GM18505 (cell line): ENCODE measurements around the gene GGCX.
A peak's percentile ranks its signal among the peaks of the same experiment; 100 is the strongest.

Experiments
- ATAC-seq: cut with Tn5 transposase; IDR thresholded peaks from one replicate; pipeline ENCODE4 v1.9.1; 2021; ENCODE audit not compliant: unreplicated experiment
- POLR2A ChIP-seq: IDR thresholded peaks from 4 replicates; pipeline ENCODE4 v1.6.1; 2011; ENCODE audit warnings: borderline replicate concordance; ENCODE audit not compliant: insufficient read depth, insufficient read length; ENCODE audit errors: extremely low read depth

GGCX gene

GRCh38 chr2:85539361-85540132 is 21.7 kb downstream of the GGCX start:
- no peak for TF ChIP-seq POLR2A
- peak; percentile 29 for ATAC-seq

GRCh38 chr2:85538507-85539360 is 22.6 kb downstream of the GGCX start, which contains the start of gene MAT2A:
Gene MAT2A (plus strand): TSS chr2:85539168. CDS start chr2:85539288, 120 bp downstream.
- peak; percentile 74 for ATAC-seq
- peak; percentile 100 for TF ChIP-seq POLR2A

DNA sequence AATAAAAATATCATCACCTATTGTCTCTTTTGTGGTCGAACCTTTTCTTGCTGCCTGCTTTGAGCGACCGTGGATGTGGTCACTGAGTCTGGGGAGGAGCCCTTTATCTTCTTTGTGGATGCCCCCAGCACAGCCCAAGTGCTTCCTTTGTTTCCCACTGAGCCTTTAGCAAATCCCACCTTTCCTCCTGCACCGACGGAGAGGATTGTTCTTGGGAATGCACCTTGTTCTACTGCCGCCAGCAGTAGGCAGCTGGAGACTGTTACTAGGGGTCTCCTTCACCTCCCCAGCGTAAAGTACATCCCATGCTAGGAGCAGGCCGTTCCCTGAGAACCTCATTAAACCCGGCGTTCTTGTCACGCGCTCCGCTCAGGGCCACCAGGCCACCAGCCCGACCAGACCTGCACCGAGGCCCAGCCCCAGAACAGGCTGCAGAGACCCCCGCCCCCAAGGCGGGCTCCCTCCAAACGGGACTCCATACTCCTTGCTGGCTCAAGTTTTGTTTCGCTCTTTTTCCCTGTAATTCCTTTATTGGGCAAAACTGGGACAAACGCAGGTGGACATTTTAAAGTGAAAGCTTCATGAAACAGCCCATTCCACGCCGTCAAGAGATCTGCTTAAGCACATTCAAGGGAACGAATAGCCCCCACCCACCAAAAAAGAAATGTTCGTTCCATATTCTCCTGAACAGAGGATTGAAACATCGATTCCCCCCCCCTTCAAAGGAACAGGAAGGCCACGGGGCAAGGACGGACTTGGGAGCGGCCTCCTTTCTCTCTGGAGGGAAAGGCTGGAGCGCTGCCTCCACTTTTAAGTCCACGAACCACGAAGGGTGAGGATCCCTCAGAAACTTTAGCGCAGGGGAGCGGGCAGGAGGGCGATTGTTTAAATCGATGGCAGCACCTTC is 23.4 kb downstream of the GGCX start:
- ATAC-seq = no peak
- TF ChIP-seq POLR2A = peak; percentile 36

DNA sequence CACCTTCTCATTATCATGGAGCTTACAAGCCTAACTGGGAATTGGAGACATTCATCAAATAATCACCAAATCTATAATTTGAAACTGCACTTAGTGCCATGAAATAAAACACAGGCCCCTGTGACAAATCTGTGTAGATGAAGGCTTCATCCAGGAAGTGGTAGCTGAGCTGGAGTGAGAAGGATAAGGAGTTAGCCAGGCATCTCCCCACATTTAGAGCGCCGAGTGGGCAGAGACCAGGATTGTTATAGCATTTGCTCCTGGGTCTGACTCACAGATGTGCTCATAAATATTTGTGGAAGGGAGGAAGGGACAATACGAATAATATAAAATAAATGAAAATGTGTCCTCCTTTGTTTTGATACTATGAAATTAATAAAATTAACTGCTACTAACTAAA is 24.8 kb downstream of the GGCX start:
- ATAC-seq = no peak
- no peak for TF ChIP-seq POLR2A

DNA sequence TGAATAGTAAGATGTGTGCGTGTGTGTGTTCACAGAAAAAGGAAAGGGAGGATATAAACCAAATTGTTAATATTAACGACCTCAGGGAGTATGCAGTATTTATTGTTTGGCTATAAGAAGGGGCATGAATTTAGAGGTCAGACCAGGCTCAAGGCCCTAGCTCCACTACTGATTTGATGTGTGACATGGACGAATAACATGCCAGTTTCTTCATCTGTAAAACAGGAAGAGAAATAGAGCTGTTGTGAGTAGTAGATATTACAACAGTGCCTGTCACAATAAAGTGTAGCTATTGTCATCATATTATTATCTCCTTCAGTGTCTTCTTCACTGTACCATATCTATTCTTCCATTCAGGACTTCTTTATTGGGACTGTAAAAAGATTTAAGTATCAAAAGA is 26.4 kb downstream of the GGCX start:
- ATAC-seq = no peak
- TF ChIP-seq POLR2A = no peak

- TF ChIP-seq POLR2A = no peak
- no peak for ATAC-seq
Measured at GRCh38 chr2:85534099-85534498, 27.2 kb downstream of the GGCX start.

GRCh38 chr2:85531589-85531988 is 29.7 kb downstream of the GGCX start:
- ATAC-seq = no peak
- TF ChIP-seq POLR2A = no peak

- ATAC-seq = no peak
- TF ChIP-seq POLR2A = no peak
Measured at GRCh38 chr2:85529809-85530208, 31.5 kb downstream of the GGCX start.

- no peak for TF ChIP-seq POLR2A
- ATAC-seq = no peak
Measured at GRCh38 chr2:85528355-85528754, 32.9 kb downstream of the GGCX start.

DNA sequence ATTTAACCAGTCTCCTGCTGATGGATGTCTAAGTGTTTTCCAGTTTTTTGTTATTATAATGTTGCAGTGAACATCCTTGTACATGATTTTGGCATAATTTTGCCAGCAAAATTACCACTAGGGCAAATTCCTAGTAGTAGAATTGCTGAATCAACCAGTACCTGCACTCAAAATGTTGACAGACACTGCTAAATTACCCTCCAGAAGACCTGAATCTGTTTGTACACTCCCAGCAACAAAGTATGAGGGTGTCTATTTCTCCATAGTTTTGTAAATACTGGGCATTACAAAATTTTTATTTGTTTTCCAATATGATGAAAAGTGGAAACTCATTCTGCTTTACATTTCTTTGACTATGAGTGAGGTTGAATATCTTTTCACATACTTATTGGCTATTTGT is 33.5 kb downstream of the GGCX start:
- TF ChIP-seq POLR2A = no peak
- ATAC-seq = no peak

- no peak for TF ChIP-seq POLR2A
- no peak for ATAC-seq
Measured at GRCh38 chr2:85525567-85525966, 35.7 kb downstream of the GGCX start.

DNA sequence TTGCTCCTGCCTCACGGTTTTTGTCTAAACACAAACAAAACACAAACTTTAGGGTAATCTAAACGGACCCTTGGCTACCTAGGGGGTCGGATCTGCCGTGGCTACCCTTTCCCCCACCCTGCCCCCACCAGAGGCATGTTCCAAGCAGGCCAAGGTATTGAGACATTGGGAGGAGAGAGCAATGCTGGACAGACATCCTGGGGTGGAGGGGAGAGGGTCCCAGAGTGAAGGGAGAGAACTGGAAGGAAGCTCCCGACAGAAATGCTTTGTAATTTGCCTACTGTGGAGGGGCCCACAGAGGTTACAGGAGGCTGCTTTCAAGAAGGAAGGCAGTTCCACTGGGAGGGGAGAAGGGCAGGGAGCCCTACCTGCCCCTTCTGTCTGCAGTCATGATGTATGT is 36.3 kb downstream of the GGCX start:
- TF ChIP-seq POLR2A = no peak
- ATAC-seq = no peak
